22Rv1 (cell line): Measurements from ENCODE around the gene ANXA9.
A peak's percentile ranks its signal among the peaks of the same experiment; 100 is the strongest.

Source experiments
- H3K27ac ChIP-seq: fragments of 450-650 bp; 2 replicates; pipeline ENCODE4 v1.5.1; 2017
- ZFX ChIP-seq: fragments of 450-650 bp; IDR thresholded peaks from 2 replicates; pipeline ENCODE4 v1.6.1; 2017; ENCODE audit warnings: antibody characterized with exemption, borderline replicate concordance
- TF ChIP-seq, protein P1 (sequence below): fragments of 450-650 bp; IDR thresholded peaks from 2 replicates; pipeline ENCODE4 v1.5.1; 2017; ENCODE audit warnings: mild to moderate bottlenecking

The ANXA9 gene

GRCh38 chr1:150970808-150971582 is 11.1 kb upstream of the ANXA9 start:
- H3K27ac ChIP-seq, result peak overlapping the region; percentile 86
- no peak for TF ChIP-seq ZFX
- TF ChIP-seq, protein P1, sequence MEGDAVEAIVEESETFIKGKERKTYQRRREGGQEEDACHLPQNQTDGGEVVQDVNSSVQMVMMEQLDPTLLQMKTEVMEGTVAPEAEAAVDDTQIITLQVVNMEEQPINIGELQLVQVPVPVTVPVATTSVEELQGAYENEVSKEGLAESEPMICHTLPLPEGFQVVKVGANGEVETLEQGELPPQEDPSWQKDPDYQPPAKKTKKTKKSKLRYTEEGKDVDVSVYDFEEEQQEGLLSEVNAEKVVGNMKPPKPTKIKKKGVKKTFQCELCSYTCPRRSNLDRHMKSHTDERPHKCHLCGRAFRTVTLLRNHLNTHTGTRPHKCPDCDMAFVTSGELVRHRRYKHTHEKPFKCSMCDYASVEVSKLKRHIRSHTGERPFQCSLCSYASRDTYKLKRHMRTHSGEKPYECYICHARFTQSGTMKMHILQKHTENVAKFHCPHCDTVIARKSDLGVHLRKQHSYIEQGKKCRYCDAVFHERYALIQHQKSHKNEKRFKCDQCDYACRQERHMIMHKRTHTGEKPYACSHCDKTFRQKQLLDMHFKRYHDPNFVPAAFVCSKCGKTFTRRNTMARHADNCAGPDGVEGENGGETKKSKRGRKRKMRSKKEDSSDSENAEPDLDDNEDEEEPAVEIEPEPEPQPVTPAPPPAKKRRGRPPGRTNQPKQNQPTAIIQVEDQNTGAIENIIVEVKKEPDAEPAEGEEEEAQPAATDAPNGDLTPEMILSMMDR, result no peak

- TF ChIP-seq ZFX, result no peak
- TF ChIP-seq, protein P1, result no peak
- H3K27ac ChIP-seq, result peak overlapping the region; percentile 86
These were observed 10.3 kb upstream of the ANXA9 start for GRCh38 chr1:150971583-150972416.

- H3K27ac ChIP-seq, result peak overlapping the region; percentile 86
- TF ChIP-seq, protein P1, result no peak
- no peak for TF ChIP-seq ZFX
These were observed 9.6 kb upstream of the ANXA9 start for GRCh38 chr1:150972417-150972940.

- TF ChIP-seq ZFX, result no peak
- TF ChIP-seq, protein P1, result no peak
- H3K27ac ChIP-seq, result peak overlapping the region; percentile 86
These were observed 8.7 kb upstream of the ANXA9 start for GRCh38 chr1:150973258-150973835.

DNA sequence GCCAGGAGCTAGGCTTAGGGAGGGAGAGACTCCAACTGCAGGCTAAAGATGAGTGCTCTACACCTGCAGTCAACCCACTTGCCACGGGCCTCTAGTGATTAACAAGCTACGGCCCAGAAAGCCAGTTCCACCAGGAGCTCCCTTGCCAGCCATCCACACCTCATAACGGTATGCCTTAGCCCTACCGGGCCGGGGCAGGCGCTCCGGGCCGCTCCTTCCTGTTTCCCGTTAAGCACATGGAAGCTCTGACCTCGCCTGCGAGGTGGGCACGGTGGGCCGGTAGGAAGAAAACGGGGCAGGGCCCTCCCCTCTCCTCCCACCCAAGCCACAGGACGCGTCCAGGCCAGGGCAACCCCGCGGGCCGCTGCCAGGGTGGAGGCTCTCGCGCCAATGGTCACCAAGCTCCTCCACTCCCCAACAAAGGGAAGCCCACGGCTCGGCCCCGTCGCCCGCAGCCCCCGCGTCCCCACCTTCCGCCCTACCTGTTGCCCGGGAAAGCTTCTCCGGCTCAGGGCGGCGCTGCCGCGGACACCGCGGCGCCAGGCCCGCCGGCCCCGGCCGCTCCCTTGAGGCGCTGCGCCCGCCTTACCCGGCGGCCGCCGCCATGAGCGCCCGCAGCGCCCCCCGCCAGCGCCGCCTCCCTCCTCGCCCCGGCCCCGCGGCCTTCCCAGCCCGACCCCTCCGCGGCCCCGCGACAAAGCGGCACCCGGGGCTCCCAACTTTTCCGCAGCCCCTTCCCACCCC is 8.1 kb upstream of the ANXA9 start:
- TF ChIP-seq, protein P1, result peak; percentile 39
- TF ChIP-seq ZFX, result no peak
- peak overlapping the region; percentile 86 for H3K27ac ChIP-seq

- TF ChIP-seq ZFX, result no peak
- TF ChIP-seq, protein P1, result 0 out of 2 replicates have a peak, but pooled peaks have one; percentile 6
- peak within 1 kb of the TSS; percentile 86 for H3K27ac ChIP-seq
These were observed 7.3 kb upstream of the ANXA9 start, which contains the start of gene CERS2 for GRCh38 chr1:150974580-150975478. Gene CERS2 (minus strand): TSS chr1:150974835. CDS start chr1:150969090, 5,745 bp downstream.
